Type B pancreatic cell (in vitro differentiated cells): ENCODE results near the gene NAGLU. TPM values are rescaled to one million over a fixed set of nuclear protein-coding genes. Genes with fewer than 3 reads are reported as not detected.
A peak's percentile ranks its signal among the peaks of the same experiment; 100 is the strongest.

Experiments used
- DNase-seq: peaks from one replicate; pipeline ENCODE4 v3.0.0; 2021; ENCODE audit warnings: mixed read lengths; ENCODE audit not compliant: unreplicated experiment; ENCODE audit errors: extremely low spot score
- H3K27ac Mint-ChIP-seq: 2 replicates; pipeline ENCODE4 v1.8.0; 2021; ENCODE audit warnings: mild to moderate bottlenecking, mixed read lengths
- H3K27me3 Mint-ChIP-seq: 2 replicates; pipeline ENCODE4 v1.8.0; 2021; ENCODE audit warnings: mixed read lengths
- H3K36me3 Mint-ChIP-seq: 2 replicates; pipeline ENCODE4 v1.8.0; 2021; ENCODE audit warnings: mixed read lengths
- H3K4me1 Mint-ChIP-seq: one replicate; pipeline ENCODE4 v1.8.0; 2021; ENCODE audit warnings: mixed read lengths; ENCODE audit not compliant: unreplicated experiment
- H3K4me3 Mint-ChIP-seq: 2 replicates; pipeline ENCODE4 v1.8.0; 2021; ENCODE audit warnings: mild to moderate bottlenecking, mixed read lengths
- H3K9me3 Mint-ChIP-seq: 2 replicates; pipeline ENCODE4 v1.8.0; 2021; ENCODE audit warnings: mixed read lengths
- total RNA-seq: library from RNA; stranded (reverse); gene quantifications from 2 replicates; pipeline ENCODE4 v1.2.1, GENCODE V29; 2021; ENCODE audit warnings: low replicate concordance
- TF ChIP-seq, protein P1 (sequence below): fragments of 200-600 bp; sonication (generic); conservative IDR thresholded peaks from 2 replicates; pipeline ENCODE4 v1.5.0; 2021; ENCODE audit warnings: antibody characterized with exemption, mild to moderate bottlenecking

Gene NAGLU
- total RNA-seq, 1 donor from 2014 or later = 26.5 TPM

DNA sequence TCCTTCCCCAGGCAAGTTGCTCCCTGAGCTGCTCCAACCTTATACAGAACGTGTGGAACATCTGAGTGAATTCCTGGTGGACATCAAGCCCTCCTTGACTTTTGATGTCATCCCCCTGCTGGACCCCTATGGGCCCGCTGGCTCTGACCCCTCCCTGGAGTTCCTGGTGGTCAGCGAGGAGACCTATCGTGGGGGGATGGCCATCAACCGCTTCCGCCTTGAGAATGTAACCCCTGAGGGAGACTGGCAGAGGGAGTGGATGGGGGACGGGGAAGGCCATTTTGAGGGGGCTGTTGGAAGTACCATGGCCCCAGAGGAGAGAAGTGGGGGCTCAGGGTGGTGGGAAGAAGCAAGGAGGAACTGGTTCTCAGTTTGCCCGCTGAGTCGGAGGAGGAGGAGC, 27.9 kb downstream of the NAGLU start:
- Mint-ChIP-seq H3K9me3 (no peaks in the 10 kb centered on the region), H3K4me3 (peak overlapping the region; percentile 92), H3K27ac (no peak overlapping the region), H3K36me3 (peaks cover 7% of the 10 kb centered on the region), H3K4me1 (peaks cover 24% of the 10 kb centered on the region), H3K27me3 (no peaks in the 10 kb centered on the region)
- TF ChIP-seq, protein P1, sequence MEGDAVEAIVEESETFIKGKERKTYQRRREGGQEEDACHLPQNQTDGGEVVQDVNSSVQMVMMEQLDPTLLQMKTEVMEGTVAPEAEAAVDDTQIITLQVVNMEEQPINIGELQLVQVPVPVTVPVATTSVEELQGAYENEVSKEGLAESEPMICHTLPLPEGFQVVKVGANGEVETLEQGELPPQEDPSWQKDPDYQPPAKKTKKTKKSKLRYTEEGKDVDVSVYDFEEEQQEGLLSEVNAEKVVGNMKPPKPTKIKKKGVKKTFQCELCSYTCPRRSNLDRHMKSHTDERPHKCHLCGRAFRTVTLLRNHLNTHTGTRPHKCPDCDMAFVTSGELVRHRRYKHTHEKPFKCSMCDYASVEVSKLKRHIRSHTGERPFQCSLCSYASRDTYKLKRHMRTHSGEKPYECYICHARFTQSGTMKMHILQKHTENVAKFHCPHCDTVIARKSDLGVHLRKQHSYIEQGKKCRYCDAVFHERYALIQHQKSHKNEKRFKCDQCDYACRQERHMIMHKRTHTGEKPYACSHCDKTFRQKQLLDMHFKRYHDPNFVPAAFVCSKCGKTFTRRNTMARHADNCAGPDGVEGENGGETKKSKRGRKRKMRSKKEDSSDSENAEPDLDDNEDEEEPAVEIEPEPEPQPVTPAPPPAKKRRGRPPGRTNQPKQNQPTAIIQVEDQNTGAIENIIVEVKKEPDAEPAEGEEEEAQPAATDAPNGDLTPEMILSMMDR = no peak
- no peak for DNase-seq

DNA sequence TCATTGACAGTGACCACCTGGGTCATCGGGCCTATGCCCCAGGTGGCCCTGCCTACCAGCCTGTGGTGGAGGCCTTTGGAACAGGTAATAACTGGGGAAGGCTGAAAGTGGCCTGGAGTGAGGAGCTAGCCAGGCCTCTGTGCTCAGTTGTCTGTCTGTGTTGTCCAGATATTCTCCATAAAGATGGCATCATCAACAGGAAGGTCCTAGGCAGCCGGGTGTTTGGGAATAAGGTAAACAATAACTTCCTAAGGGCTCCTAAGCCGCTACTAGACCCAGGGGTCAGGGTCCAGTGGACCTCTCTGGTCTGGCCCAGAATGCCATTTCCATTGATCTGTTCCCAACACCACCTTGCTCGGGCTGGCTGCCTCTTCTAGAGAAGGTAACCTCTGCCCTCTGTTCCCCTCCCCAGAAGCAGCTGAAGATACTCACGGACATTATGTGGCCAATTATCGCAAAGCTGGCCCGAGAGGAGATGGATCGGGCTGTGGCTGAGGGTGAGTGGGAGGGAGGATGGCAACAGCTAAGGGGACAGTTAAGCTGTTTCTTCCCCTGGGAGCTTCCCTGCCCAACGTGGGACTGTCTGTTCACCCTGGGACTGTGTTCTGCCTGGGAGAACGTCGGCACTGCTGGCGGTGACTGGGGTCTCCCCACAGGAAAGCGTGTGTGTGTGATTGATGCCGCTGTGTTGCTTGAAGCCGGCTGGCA, 28.9 kb downstream of the NAGLU start:
- no peak for DNase-seq
- peak overlapping the region; percentile 69 for H3K4me3 Mint-ChIP-seq
- H3K27me3 Mint-ChIP-seq = no peaks in the 10 kb centered on the region
- TF ChIP-seq, protein P1 = no peak
- H3K36me3 Mint-ChIP-seq = peaks cover 7% of the 10 kb centered on the region
- peaks cover 20% of the 10 kb centered on the region for H3K4me1 Mint-ChIP-seq
- no peaks in the 10 kb centered on the region for H3K9me3 Mint-ChIP-seq
- H3K27ac Mint-ChIP-seq = no peak overlapping the region

DNA sequence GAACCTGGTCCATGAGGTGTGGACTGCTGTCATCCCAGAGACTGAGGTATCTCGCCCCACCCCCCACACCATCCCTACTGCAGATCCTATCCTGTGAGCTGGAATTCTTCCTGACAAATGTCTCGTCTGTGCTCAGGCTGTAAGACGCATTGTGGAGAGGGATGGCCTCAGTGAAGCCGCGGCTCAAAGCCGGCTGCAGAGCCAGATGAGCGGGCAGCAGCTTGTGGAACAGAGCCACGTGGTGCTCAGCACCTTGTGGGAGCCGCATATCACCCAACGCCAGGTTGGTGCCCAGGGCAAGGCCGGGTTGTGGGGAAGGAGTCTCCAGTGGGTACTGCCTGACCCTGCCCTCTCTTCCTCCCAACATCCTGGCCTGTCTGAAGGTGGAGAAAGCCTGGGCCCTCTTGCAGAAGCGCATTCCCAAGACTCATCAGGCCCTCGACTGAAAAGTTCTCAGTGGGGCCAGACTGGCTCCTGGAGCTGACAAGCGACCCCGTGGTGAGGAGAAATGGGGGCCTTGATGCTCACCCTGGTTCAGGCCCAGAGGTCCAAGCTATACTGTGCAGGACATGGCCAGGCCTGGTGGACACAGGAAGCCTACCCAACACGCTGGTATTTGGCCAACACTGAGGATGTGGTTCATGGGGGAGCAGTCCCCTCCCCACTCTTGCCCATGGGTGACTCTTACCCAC, 29.6 kb downstream of the NAGLU start:
- Mint-ChIP-seq H3K4me1 (peaks cover 15% of the 10 kb centered on the region), H3K4me3 (peak overlapping the region; percentile 69), H3K9me3 (no peaks in the 10 kb centered on the region), H3K36me3 (peaks cover 7% of the 10 kb centered on the region), H3K27ac (peak overlapping the region; percentile 93), H3K27me3 (no peaks in the 10 kb centered on the region)
- DNase-seq = no peak
- TF ChIP-seq, protein P1 = no peak

DNA sequence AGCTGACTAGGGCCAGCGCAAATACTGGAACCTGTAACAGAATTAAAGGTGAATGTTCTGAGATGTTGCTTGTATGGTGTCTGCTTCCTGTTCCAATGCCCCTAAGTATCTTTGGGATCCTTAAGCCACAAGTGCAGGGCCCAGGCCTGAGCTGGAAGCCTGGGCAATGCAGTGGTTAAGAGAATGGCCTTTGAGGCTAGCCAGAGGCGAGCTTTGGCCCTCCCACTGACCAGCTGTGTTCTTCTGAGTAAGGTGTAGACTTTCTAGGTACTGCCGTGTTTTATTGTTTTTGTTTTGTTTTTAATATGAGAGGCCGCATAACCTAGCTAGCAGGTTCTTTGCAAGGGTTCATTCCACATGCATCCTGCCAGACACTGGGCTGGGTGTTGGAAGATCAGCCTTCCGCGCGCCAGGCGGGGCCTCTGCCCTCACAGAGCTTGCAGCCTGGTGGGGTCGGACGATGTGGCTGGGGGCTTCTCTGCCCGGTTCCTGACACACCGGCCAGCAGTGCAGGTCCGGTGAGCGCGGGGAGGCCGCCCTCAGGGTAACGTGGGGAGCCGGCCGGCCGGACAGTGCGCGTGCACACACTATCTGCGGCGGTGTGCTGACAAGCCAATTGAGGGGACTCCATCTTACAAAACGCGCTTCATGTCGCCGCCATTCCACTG, 30.3 kb downstream of the NAGLU start:
- TF ChIP-seq, protein P1 = no peak
- Mint-ChIP-seq H3K4me3 (peak overlapping the region; percentile 94), H3K27ac (peak overlapping the region; percentile 93)

DNA sequence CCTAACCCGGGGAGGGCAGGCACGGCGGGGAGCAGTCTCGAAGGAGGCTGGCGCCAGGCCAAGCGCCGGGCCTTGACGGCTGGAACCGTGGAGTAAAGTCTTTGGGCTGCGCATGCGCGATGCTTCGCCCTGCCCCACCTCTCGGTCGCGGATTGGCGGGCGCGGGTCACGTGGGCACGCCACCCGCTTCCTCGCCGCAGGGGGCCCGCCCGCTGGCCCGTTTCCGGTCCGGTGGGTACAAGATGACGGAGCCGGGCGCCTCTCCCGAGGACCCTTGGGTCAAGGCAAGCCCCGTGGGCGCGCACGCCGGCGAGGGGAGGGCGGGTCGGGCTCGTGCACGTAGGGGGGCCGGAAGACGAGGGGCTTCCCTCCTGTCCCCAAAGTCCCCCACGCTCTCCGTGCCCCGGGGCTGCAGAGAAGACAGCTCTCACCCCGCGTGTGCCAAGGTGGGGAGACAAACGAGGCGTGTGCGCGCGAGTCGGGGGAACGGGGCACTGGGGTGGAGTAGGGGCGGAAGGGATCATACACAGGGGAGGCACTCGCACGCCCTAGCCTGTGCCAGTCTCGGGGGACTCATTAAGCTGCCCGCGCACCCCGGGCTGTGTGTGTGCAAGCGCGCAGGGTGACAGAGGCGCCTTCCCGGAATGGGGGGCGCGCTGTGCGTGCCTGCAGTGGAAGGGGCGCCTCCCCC, 31.0 kb downstream of the NAGLU start, which contains the start of gene MLX:
Gene MLX, plus strand, starts transcription at position 218 of the 691 bp plus-strand sequence. Its CDS starts 25 bp downstream, at position 243.
- H3K4me1 Mint-ChIP-seq = peaks cover 9% of the 10 kb centered on the region
- peaks cover 12% of the 10 kb centered on the region for H3K36me3 Mint-ChIP-seq
- H3K27me3 Mint-ChIP-seq = no peaks in the 10 kb centered on the region
- TF ChIP-seq, protein P1 = peak; percentile 22
- no peaks in the 10 kb centered on the region for H3K9me3 Mint-ChIP-seq
- peak; percentile 95 for DNase-seq
- peak within 1 kb of the TSS; percentile 94 for H3K4me3 Mint-ChIP-seq
- peak within 1 kb of the TSS; percentile 93 for H3K27ac Mint-ChIP-seq

More for the DNA sequence above, 30.3 kb downstream of the NAGLU start:
- no peaks in the 10 kb centered on the region for H3K27me3 Mint-ChIP-seq
- no peak for DNase-seq
- peaks cover 13% of the 10 kb centered on the region for H3K4me1 Mint-ChIP-seq
- H3K36me3 Mint-ChIP-seq = peaks cover 10% of the 10 kb centered on the region
- H3K9me3 Mint-ChIP-seq = no peaks in the 10 kb centered on the region
